Spleen (tissue), 7 donors: ENCODE data around the gene NFE2.

Source experiments
- CTCF ChIP-seq, 11 experiments: fragments of 200-600 bp in 7 of 11; fragments of 450-650 bp in 4 of 11; sonication (generic) in 4 of 11; IDR thresholded peaks in 8 of 11; conservative IDR thresholded peaks in 3 of 11; 1 replicate in 7 of 11; 2 replicates in 4 of 11; pipeline versions ENCODE4 v1.4.0 to v1.8.0; 2016 to 2021; ENCODE audit warnings: antibody characterized with exemption in 11 of 11, inconsistent platforms in 4 of 11, mild to moderate bottlenecking in 1 of 11
- POLR2A ChIP-seq, 3 donors: fragments of 450-650 bp; IDR thresholded peaks; one replicate each; pipeline ENCODE4 v1.5.1; 2017; ENCODE audit warnings: antibody characterized with exemption in 3 of 3, mild to moderate bottlenecking in 1 of 3
- donor health status: DM: no; HTN: no; CAD: no; lungs with moderate emphysema.
- donor health status: DM: no; HTN: no; CAD: no.
- donor health status: DM: no; HTN: no; CAD: no.

- TF ChIP-seq CTCF (IDR thresholded peaks at IDR 0.05 in 8 of 11, conservative IDR thresholded peaks at IDR 0.05 in 3 of 11) (no peak), POLR2A (IDR thresholded peaks at IDR 0.05) (no peak)
Observed at GRCh38 chr12:54246011-54246641, 54.7 kb downstream of the NFE2 start.
